ENCODE measurements around the gene JCHAIN.

DNA sequence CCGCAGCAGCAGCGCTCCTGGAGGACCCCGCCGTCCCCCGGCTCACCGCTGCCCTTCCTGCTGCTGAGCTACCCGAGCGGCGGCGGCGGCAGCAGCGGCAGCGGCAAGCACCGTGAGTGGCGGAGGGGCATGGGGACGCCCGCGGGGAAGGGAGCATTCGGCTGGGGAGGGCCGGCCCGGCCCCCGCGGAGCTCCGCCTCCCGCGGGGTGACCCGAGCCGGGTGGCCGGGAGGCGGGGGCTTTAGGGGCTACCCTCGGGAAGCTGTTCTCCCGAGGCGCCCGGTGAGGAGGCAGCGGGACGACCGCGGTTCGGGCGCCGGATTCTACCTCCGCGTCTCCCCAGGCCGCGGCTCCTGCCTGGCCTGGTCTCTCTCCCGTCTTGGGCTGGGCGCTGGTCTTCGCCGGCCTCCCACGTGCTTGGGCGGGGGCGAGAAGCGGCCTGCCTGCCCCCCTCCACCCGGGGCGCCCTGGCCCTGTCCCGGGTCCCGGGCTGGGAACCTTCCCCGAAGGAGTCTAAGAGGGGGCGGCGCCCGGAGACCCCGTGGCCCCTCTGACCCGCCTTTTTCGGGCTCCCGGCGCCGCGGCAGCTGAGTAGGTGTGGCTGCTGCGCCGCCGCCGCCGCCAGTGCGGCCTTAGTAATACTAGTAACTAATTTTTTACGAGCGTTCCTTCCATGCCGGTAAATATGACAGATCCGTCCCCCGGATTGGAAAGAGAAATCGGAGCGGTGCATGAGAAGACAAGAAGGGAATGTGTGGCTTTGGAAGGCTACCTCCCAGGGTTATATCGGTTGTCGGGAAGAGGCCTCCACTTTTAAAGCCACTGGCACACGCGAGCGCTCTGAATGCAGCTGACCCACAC, 39.1 kb upstream of the JCHAIN start:
- TF ChIP-seq, protein P1, sequence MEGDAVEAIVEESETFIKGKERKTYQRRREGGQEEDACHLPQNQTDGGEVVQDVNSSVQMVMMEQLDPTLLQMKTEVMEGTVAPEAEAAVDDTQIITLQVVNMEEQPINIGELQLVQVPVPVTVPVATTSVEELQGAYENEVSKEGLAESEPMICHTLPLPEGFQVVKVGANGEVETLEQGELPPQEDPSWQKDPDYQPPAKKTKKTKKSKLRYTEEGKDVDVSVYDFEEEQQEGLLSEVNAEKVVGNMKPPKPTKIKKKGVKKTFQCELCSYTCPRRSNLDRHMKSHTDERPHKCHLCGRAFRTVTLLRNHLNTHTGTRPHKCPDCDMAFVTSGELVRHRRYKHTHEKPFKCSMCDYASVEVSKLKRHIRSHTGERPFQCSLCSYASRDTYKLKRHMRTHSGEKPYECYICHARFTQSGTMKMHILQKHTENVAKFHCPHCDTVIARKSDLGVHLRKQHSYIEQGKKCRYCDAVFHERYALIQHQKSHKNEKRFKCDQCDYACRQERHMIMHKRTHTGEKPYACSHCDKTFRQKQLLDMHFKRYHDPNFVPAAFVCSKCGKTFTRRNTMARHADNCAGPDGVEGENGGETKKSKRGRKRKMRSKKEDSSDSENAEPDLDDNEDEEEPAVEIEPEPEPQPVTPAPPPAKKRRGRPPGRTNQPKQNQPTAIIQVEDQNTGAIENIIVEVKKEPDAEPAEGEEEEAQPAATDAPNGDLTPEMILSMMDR (IDR thresholded peaks at IDR 0.05; ENCODE audit: low read length) = no peak
- no peak for TF ChIP-seq EZH2 (IDR thresholded peaks at IDR 0.05; ENCODE audit: borderline replicate concordance, low read length)

Measured in OCI-LY1 (cell line).